Keratinocyte (primary cell): ENCODE data around the gene RASL10A.

Source experiments
- EZH2 ChIP-seq: IDR thresholded peaks from one replicate; pipeline ENCODE4 v1.6.1; 2012; ENCODE audit warnings: inconsistent platforms, mild to moderate bottlenecking, low read length, moderate library complexity
- TF ChIP-seq, protein P1 (sequence below), 3 experiments: IDR thresholded peaks in 1 of 3; conservative IDR thresholded peaks in 1 of 3; optimal IDR thresholded peaks in 1 of 3; 2 replicates in 2 of 3; 3 replicates in 1 of 3; pipeline versions ENCODE3 to v1.5.1; 2011; ENCODE audit warnings: low read length in 3 of 3, mild to moderate bottlenecking in 3 of 3, moderate library complexity in 2 of 3, control low read depth in 1 of 3, inconsistent platforms in 1 of 3; ENCODE audit not compliant: insufficient read depth in 2 of 3; ENCODE audit errors: extremely low read depth in 1 of 3

GRCh38 chr22:29305836-29306174, 9.7 kb downstream of the RASL10A start:
- TF ChIP-seq, protein P1, sequence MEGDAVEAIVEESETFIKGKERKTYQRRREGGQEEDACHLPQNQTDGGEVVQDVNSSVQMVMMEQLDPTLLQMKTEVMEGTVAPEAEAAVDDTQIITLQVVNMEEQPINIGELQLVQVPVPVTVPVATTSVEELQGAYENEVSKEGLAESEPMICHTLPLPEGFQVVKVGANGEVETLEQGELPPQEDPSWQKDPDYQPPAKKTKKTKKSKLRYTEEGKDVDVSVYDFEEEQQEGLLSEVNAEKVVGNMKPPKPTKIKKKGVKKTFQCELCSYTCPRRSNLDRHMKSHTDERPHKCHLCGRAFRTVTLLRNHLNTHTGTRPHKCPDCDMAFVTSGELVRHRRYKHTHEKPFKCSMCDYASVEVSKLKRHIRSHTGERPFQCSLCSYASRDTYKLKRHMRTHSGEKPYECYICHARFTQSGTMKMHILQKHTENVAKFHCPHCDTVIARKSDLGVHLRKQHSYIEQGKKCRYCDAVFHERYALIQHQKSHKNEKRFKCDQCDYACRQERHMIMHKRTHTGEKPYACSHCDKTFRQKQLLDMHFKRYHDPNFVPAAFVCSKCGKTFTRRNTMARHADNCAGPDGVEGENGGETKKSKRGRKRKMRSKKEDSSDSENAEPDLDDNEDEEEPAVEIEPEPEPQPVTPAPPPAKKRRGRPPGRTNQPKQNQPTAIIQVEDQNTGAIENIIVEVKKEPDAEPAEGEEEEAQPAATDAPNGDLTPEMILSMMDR (optimal IDR thresholded peaks at IDR 0.05 in 1 of 3, IDR thresholded peaks at IDR 0.05 in 1 of 3, conservative IDR thresholded peaks at IDR 0.05 in 1 of 3; ENCODE audit: extremely low read depth in 1 of 3, insufficient read depth in 2 of 3, low read length in 3 of 3) = no peak
- TF ChIP-seq EZH2 = no peak
